ENCODE data around the gene CIITA.

CIITA gene

GRCh38 chr16:10888320-10888937 lies 11.4 kb downstream of the CIITA start:
- no peak overlapping the region for H3K4me3 ChIP-seq (ENCODE audit: low read depth, low read length)
- H3K36me3 ChIP-seq (ENCODE audit: control insufficient read depth, insufficient read depth, low read length): no peaks in the 10 kb centered on the region
- no peaks in the 10 kb centered on the region for H3K9me3 ChIP-seq (ENCODE audit: control insufficient read depth, insufficient read depth, low read length)
- H3K4me1 ChIP-seq (ENCODE audit: control insufficient read depth, insufficient read depth, low read length): no peaks in the 10 kb centered on the region
- H3K27me3 ChIP-seq (ENCODE audit: control insufficient read depth, insufficient read depth, low read length): no peaks in the 10 kb centered on the region
- no peak overlapping the region for H3K9ac ChIP-seq (ENCODE audit: low read depth, low read length)

- Histone ChIP-seq H3K27me3 (ENCODE audit: control insufficient read depth, insufficient read depth, low read length) (no peaks in the 10 kb centered on the region), H3K36me3 (ENCODE audit: control insufficient read depth, insufficient read depth, low read length) (no peaks in the 10 kb centered on the region), H3K4me3 (ENCODE audit: low read depth, low read length) (no peak overlapping the region), H3K9ac (ENCODE audit: low read depth, low read length) (no peak overlapping the region), H3K4me1 (ENCODE audit: control insufficient read depth, insufficient read depth, low read length) (peaks cover 3% of the 10 kb centered on the region), H3K9me3 (ENCODE audit: control insufficient read depth, insufficient read depth, low read length) (no peaks in the 10 kb centered on the region)
These were observed 12.9 kb downstream of the CIITA start for GRCh38 chr16:10889855-10890254.

- H3K9me3 ChIP-seq (ENCODE audit: control insufficient read depth, insufficient read depth, low read length): no peaks in the 10 kb centered on the region
- no peaks in the 10 kb centered on the region for H3K27me3 ChIP-seq (ENCODE audit: control insufficient read depth, insufficient read depth, low read length)
- no peaks in the 10 kb centered on the region for H3K36me3 ChIP-seq (ENCODE audit: control insufficient read depth, insufficient read depth, low read length)
- no peak overlapping the region for H3K9ac ChIP-seq (ENCODE audit: low read depth, low read length)
- no peak overlapping the region for H3K4me3 ChIP-seq (ENCODE audit: low read depth, low read length)
- peaks cover 10% of the 10 kb centered on the region for H3K4me1 ChIP-seq (ENCODE audit: control insufficient read depth, insufficient read depth, low read length)
These were observed 15.8 kb downstream of the CIITA start for GRCh38 chr16:10892782-10893318.

GRCh38 chr16:10895053-10895946 lies 18.3 kb downstream of the CIITA start:
- H3K27me3 ChIP-seq (ENCODE audit: control insufficient read depth, insufficient read depth, low read length): no peaks in the 10 kb centered on the region
- no peaks in the 10 kb centered on the region for H3K36me3 ChIP-seq (ENCODE audit: control insufficient read depth, insufficient read depth, low read length)
- no peak overlapping the region for H3K9ac ChIP-seq (ENCODE audit: low read depth, low read length)
- H3K9me3 ChIP-seq (ENCODE audit: control insufficient read depth, insufficient read depth, low read length): no peaks in the 10 kb centered on the region
- H3K4me1 ChIP-seq (ENCODE audit: control insufficient read depth, insufficient read depth, low read length): peaks cover 10% of the 10 kb centered on the region
- no peak overlapping the region for H3K4me3 ChIP-seq (ENCODE audit: low read depth, low read length)

GRCh38 chr16:10896165-10896564 lies 19.2 kb downstream of the CIITA start:
- no peak overlapping the region for H3K4me3 ChIP-seq (ENCODE audit: low read depth, low read length)
- no peaks in the 10 kb centered on the region for H3K27me3 ChIP-seq (ENCODE audit: control insufficient read depth, insufficient read depth, low read length)
- peaks cover 10% of the 10 kb centered on the region for H3K4me1 ChIP-seq (ENCODE audit: control insufficient read depth, insufficient read depth, low read length)
- no peaks in the 10 kb centered on the region for H3K9me3 ChIP-seq (ENCODE audit: control insufficient read depth, insufficient read depth, low read length)
- H3K36me3 ChIP-seq (ENCODE audit: control insufficient read depth, insufficient read depth, low read length): no peaks in the 10 kb centered on the region
- no peak overlapping the region for H3K9ac ChIP-seq (ENCODE audit: low read depth, low read length)

GRCh38 chr16:10896723-10897122 lies 19.7 kb downstream of the CIITA start:
- Histone ChIP-seq H3K36me3 (ENCODE audit: control insufficient read depth, insufficient read depth, low read length) (no peaks in the 10 kb centered on the region), H3K4me3 (ENCODE audit: low read depth, low read length) (no peak overlapping the region), H3K9ac (ENCODE audit: low read depth, low read length) (no peak overlapping the region), H3K4me1 (ENCODE audit: control insufficient read depth, insufficient read depth, low read length) (peaks cover 10% of the 10 kb centered on the region), H3K27me3 (ENCODE audit: control insufficient read depth, insufficient read depth, low read length) (no peaks in the 10 kb centered on the region), H3K9me3 (ENCODE audit: control insufficient read depth, insufficient read depth, low read length) (no peaks in the 10 kb centered on the region)

- Histone ChIP-seq H3K4me1 (ENCODE audit: control insufficient read depth, insufficient read depth, low read length) (peaks cover 10% of the 10 kb centered on the region), H3K9ac (ENCODE audit: low read depth, low read length) (no peak overlapping the region), H3K36me3 (ENCODE audit: control insufficient read depth, insufficient read depth, low read length) (no peaks in the 10 kb centered on the region), H3K27me3 (ENCODE audit: control insufficient read depth, insufficient read depth, low read length) (no peaks in the 10 kb centered on the region), H3K9me3 (ENCODE audit: control insufficient read depth, insufficient read depth, low read length) (no peaks in the 10 kb centered on the region), H3K4me3 (ENCODE audit: low read depth, low read length) (no peak overlapping the region)
These were observed 20.1 kb downstream of the CIITA start for GRCh38 chr16:10897134-10897533.

- Histone ChIP-seq H3K9ac (ENCODE audit: low read depth, low read length) (no peak overlapping the region), H3K27me3 (ENCODE audit: control insufficient read depth, insufficient read depth, low read length) (no peaks in the 10 kb centered on the region), H3K36me3 (ENCODE audit: control insufficient read depth, insufficient read depth, low read length) (no peaks in the 10 kb centered on the region), H3K9me3 (ENCODE audit: control insufficient read depth, insufficient read depth, low read length) (no peaks in the 10 kb centered on the region), H3K4me1 (ENCODE audit: control insufficient read depth, insufficient read depth, low read length) (no peaks in the 10 kb centered on the region), H3K4me3 (ENCODE audit: low read depth, low read length) (no peak overlapping the region)
These were observed 26.0 kb downstream of the CIITA start for GRCh38 chr16:10902999-10903398.

GRCh38 chr16:10906482-10906881 lies 29.5 kb downstream of the CIITA start:
- Histone ChIP-seq H3K9ac (ENCODE audit: low read depth, low read length) (no peak overlapping the region), H3K4me3 (ENCODE audit: low read depth, low read length) (no peak overlapping the region), H3K27me3 (ENCODE audit: control insufficient read depth, insufficient read depth, low read length) (no peaks in the 10 kb centered on the region), H3K9me3 (ENCODE audit: control insufficient read depth, insufficient read depth, low read length) (no peaks in the 10 kb centered on the region), H3K4me1 (ENCODE audit: control insufficient read depth, insufficient read depth, low read length) (no peaks in the 10 kb centered on the region), H3K36me3 (ENCODE audit: control insufficient read depth, insufficient read depth, low read length) (no peaks in the 10 kb centered on the region)

GRCh38 chr16:10906914-10907756 lies 30.1 kb downstream of the CIITA start:
- H3K4me3 ChIP-seq (ENCODE audit: low read depth, low read length): no peak overlapping the region

GRCh38 chr16:10907757-10908045 lies 30.7 kb downstream of the CIITA start:
- H3K4me3 ChIP-seq (ENCODE audit: low read depth, low read length): no peak overlapping the region
- no peaks in the 10 kb centered on the region for H3K36me3 ChIP-seq (ENCODE audit: control insufficient read depth, insufficient read depth, low read length)
- no peaks in the 10 kb centered on the region for H3K27me3 ChIP-seq (ENCODE audit: control insufficient read depth, insufficient read depth, low read length)
- no peak overlapping the region for H3K9ac ChIP-seq (ENCODE audit: low read depth, low read length)
- H3K4me1 ChIP-seq (ENCODE audit: control insufficient read depth, insufficient read depth, low read length): no peaks in the 10 kb centered on the region
- H3K9me3 ChIP-seq (ENCODE audit: control insufficient read depth, insufficient read depth, low read length): no peaks in the 10 kb centered on the region

More at GRCh38 chr16:10906914-10907756, 30.1 kb downstream of the CIITA start:
- Histone ChIP-seq H3K9ac (ENCODE audit: low read depth, low read length) (no peak overlapping the region), H3K36me3 (ENCODE audit: control insufficient read depth, insufficient read depth, low read length) (no peaks in the 10 kb centered on the region), H3K9me3 (ENCODE audit: control insufficient read depth, insufficient read depth, low read length) (no peaks in the 10 kb centered on the region), H3K27me3 (ENCODE audit: control insufficient read depth, insufficient read depth, low read length) (no peaks in the 10 kb centered on the region), H3K4me1 (ENCODE audit: control insufficient read depth, insufficient read depth, low read length) (no peaks in the 10 kb centered on the region)
